Liver (tissue), 3 donors: ENCODE measurements around the gene DISP3.

Experiments used
- CTCF ChIP-seq: fragments of 150-350 bp; IDR thresholded peaks from 2 replicates; pipeline ENCODE4 v1.5.1; 2017; ENCODE audit warnings: improper control_type of control experiment, low read depth, low read length; ENCODE audit not compliant: missing input control
- FOXA1 ChIP-seq: IDR thresholded peaks from 2 replicates; pipeline ENCODE4 v1.6.1; 2016; ENCODE audit warnings: antibody characterized with exemption
- GABPA ChIP-seq, 2 donors: IDR thresholded peaks in 1 of 2; conservative IDR thresholded peaks in 1 of 2; 2 replicates each; pipeline ENCODE4 v1.6.1; 2016; ENCODE audit warnings: antibody characterized with exemption in 2 of 2, mild to moderate bottlenecking in 1 of 2, moderate library complexity in 1 of 2
- HNF4A ChIP-seq, 2 donors: conservative IDR thresholded peaks; 2 replicates each; pipeline ENCODE4 v1.6.1; 2016; ENCODE audit warnings: antibody characterized with exemption in 2 of 2, mild to moderate bottlenecking in 2 of 2
- TF ChIP-seq, protein P1 (sequence below): IDR thresholded peaks from 2 replicates; pipeline ENCODE4 v1.6.1; 2016; ENCODE audit warnings: antibody characterized with exemption
- donor health status: healthy.
- donor health status: healthy.

DNA sequence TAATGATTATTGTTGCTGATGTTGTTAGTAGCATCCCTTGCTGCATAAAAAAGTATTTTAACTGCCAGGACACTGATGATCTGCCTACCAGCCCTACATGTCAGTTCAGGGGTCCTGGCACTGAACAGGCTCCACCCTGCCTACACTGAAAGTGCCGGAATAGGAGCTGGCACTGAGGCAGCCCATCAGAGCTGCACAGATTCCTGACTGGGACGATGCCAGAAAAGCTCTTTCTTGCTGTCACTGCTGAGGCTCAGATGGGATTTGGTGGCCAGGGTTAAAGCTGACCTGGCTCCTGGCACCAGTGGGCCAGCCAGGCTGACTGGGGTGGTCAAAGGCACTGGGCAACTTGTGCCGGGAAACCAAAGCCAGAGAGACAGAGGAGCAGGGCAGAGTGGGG is 6.2 kb upstream of the DISP3 start:
- TF ChIP-seq CTCF, result no peak
- no peak for TF ChIP-seq FOXA1
- TF ChIP-seq GABPA (IDR thresholded peaks at IDR 0.05 in 1 of 2, conservative IDR thresholded peaks at IDR 0.05 in 1 of 2), result no peak
- TF ChIP-seq, protein P1, sequence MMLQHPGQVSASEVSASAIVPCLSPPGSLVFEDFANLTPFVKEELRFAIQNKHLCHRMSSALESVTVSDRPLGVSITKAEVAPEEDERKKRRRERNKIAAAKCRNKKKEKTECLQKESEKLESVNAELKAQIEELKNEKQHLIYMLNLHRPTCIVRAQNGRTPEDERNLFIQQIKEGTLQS, result no peak
- no peak for TF ChIP-seq HNF4A (conservative IDR thresholded peaks at IDR 0.05)
